Islet of Langerhans (tissue), 1 donor: ENCODE data around the gene ORMDL3.
"Not testable (repeated sequence)": the region's sequence is repeated elsewhere in the genome, so short reads cannot be mapped to it uniquely, and the experiment has no call there.

ENCODE experiments used
- FAIRE-seq: peaks from one replicate; lab custom pipeline; 2011; peaks lifted over from hg19 to GRCh38; lab: Jason Lieb, UNC

The ORMDL3 gene

GRCh38 chr17:39949028-39949427 is 21.6 kb upstream of the ORMDL3 start:
- FAIRE-seq: no peak

DNA sequence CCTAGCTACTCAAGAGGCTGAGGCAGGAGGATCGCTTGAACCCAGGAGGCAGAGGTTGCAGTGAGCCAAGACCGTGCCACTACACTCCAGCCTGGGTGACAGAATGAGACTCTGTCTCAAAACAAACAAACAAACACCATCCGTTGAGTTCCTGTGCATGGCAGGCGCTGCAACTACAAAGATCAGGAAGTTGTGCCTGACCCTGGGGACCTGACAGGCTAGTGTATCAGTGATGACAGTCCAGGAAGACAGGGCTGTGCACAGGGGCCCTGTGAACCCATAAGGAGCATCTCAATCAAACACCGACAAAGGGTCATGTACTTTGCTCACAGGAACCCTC is 21.1 kb upstream of the ORMDL3 start:
- FAIRE-seq: not testable (repeated sequence)

DNA sequence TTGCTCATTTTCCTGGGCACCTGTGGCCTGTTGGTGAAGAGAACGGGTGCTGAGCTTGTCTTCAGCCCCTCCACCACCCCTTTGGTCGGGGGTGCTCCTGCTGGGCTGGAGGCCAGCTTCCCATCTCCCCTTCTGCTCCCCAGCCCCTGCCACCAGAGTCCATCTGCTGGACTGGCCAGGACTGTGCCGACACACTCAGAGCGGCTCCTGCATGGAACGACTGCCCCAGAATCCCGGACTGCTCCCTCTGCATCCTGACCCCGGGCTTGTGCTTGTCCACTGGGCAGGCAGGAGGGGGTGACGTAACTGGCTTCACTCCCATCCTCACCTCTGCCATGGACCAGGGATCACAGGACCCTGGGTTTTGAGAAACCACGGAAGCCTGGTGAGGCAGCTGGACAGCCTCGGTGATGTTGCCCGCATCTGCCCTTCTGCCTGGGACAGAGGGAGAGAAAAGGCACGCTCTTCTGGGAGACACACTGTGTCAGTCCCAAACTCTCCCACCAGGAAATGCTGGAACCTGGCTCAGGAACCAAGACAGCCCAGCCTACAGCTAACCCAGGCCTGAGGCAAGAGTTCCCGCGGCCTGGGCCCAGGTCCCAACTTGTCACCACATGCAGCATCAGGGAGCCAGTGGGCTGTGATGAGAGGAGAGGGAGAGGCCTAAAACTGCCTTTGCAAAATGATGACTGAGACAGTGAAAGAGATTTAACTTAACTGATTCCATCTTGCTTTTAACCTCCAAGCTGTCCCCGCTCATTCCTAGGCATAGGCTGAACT is 19.3 kb upstream of the ORMDL3 start:
- FAIRE-seq: no peak

GRCh38 chr17:39944393-39944711 is 17.0 kb upstream of the ORMDL3 start:
- FAIRE-seq: no peak

- no peak for FAIRE-seq
Observed at GRCh38 chr17:39943702-39944392, 16.4 kb upstream of the ORMDL3 start.

DNA sequence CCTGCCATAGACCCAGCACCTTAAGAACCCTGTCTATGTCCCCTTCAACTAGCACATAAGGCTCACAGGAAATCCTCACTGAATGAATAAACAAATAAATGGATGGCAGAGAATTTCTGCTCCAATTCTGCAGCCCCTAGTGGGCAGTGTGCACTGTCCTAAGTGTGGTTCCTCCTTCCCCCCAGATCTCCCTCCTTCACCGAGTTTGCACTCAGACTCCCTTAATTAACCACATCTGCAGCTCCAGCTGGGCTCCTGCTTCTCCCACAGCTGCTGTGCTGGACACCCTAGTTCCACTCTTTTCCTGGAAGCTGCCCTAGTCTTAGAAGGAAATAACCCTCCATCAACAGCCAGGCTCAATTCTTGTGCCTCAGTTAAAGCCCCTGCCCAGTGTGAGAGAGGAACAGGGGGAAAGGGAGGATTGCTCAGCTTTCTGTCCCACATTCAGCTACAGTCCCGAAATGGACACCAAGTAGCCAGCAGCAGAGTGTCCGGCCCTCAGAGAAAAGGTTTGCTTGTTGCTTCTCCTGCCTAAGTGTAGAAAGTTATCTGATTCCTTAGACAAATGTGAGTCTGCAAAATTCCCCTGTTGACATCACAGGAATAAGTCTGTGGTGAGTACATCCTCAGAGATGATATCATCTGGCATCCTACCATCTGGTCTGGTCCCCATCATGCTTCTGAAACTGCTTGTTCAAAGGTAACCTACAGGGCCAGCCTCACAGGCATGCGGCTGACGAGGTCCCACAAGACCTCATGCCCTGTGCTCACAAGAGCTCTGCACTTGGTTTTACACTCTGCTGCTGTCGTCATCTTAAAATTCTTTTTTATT is 12.4 kb upstream of the ORMDL3 start:
- no peak for FAIRE-seq

GRCh38 chr17:39939106-39939505 is 11.7 kb upstream of the ORMDL3 start:
- FAIRE-seq: no peak

DNA sequence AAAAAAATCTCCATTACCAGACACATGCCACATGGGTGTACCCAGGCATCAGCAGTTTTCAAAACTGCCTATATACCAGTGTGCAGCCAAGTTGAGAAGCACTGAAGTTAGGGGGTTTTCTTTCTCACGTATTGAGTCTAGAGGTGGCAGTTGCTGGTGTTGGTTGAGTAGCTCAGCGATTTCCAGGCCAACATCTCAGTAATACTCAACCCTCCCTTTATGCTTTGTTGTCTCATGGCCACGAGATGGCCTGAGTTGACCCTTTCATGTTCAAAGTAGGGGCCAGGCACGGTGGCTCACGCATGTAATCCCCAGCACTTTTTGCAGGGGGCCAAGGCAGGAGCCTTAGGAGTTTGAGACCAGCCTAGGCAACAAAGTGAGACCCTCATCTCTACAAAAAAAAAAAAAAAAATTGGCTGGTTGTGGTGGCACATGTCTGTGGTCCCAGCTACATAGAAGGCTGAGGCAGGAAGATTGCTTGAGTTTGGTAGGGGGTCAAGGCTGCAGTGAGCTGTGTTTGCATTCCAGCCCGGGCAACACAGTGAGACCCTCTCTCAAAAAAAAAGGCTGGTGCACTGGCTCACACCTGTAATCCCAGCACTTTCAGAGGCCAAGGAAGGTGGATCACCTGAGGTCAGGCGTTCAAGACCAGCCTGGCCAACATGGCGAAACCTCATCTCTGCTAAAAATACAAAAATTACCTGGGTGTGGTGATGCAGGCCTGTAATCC is 10.9 kb upstream of the ORMDL3 start:
- FAIRE-seq: no peak

DNA sequence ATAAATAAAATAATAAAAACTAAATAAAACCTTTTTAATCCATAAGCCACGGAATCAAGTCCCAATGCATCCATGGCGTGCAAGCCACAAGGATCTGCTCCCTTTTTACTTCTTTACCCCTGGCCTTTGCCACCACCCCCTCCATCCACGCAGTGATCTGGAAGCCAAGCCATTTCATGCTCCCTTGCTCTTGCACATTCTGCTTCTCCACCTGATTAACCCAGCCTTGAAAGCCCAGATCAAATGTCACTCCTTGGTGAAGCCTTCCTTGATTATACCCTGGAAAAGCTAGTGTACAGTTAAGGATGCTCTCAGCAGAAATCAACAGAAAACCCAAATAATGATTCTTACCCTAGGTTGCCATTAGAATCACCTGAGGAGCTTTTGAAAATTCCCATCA is 10.0 kb upstream of the ORMDL3 start:
- no peak for FAIRE-seq

DNA sequence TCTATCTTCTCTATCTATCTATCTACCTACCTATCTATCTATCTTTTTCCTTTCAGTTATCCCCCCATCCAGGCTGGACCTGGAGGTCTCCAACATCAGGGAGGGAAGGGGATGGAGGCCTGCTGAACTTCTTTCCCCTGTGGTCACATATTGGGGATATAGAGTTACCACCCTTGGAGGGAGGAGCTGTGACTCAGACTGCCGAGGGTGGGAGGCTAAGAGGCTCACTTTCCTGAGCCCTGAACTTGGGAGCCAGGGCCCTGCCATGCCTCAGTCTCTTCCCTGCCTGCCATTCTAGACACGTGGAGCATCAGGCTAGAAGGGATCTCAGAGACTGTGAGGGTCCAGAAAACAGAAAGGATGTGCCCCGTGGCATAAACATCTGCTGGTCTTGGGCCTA is 8.5 kb upstream of the ORMDL3 start:
- FAIRE-seq: no peak

DNA sequence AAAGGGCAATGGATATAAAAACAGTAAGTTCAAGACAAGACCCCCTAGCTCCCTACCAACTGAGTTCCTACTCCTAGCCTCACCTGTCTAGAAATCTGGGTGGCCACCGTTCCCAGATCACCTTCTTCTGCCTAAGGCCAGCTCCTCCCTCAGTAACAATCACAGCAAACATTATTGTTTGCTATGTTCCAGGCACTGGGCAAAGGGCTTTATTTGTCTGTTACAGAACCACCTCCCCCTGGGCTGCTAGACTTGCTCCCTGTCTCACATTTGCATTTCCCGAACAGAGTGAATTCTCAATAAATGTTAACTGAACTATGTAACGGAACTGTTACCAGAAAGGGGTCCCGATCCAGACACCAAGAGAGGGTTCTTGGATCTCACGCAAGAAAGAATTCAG is 6.9 kb upstream of the ORMDL3 start:
- FAIRE-seq: no peak

- FAIRE-seq: no peak
Observed at GRCh38 chr17:39933912-39934311, 6.5 kb upstream of the ORMDL3 start.

DNA sequence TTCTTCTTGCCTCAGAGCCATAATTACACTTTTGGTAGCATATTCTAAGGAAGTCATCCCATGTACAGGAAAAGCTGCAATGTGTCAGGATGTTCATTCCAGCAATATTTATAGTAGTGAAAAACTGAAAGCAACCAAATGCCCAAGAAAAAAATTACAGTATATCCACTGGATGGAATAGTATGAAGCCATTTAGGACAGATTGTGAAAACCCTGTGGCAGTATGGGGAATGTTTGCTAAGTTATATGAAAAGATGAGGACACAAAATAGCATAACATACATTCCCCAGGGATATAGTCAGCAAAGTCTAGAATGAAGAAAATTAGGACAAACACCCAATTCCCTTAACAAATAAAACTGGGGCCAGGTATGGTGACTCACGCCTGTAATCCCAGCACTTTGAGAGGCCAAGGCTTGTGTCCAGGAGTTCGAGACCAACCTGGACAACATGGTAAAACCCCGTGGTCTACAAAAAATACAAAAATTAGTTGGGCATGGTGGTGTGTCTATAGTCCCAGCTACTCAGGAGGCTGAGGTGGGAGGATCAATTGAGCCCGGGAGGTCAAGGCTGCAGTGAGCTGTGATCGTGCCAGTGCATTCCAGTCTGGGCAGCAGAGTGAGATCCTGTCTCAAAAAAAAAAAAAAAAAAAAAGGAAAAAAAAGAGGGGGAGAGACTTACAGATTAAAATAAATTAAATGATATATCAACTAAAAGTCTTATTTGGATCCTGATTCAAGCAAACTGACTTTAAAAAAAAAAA is 2.4 kb upstream of the ORMDL3 start:
- no peak for FAIRE-seq

- FAIRE-seq: no peak
Observed at GRCh38 chr17:39928858-39929645, 1.7 kb upstream of the ORMDL3 start.

DNA sequence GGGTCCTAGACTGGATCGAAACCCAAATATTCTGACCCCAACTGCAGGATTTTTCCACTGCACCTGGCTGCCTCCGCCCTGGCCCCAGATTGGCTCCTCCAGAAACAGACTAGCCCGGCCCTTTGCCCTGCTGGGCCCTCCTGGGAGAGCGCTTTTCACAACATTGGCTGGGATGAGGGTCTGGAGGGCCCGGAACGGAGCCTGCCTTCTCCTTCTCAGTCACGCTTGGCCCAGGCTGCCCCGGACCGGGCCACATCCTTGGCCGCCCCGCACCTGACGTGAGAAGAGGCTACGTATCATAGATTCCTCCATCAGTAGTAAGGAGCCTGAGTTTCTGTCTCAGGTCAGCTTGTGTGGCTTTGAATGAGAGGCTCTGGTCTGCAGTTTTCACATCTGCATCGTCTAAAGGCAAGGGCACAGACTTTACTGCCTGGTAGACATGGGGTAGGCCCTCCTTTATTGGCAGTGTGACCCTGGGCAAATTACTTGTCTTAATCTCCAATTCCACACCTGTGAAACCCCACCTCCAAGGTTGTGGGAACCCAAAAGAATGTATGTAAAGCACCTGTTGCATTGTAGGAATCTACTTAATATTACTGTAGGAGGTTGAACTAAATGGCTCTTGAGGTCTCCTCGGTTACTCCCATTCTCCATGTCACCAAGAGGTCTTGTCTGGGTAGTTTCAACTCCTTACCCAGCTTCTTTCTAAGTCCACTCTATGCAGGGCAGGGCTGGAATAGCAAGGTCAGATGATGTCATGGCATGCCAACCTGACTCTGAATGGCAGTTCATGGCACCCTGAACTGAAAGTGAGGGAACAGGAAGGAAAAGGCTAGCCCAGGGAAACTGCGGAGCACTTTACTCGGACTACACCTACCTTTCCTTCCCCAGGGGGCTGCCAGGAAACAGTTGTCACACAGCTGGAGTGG is 792 bp upstream of the ORMDL3 start:
- FAIRE-seq: no peak

- FAIRE-seq: no peak
Observed at GRCh38 chr17:39926588-39927100, 757 bp downstream of the ORMDL3 start.

DNA sequence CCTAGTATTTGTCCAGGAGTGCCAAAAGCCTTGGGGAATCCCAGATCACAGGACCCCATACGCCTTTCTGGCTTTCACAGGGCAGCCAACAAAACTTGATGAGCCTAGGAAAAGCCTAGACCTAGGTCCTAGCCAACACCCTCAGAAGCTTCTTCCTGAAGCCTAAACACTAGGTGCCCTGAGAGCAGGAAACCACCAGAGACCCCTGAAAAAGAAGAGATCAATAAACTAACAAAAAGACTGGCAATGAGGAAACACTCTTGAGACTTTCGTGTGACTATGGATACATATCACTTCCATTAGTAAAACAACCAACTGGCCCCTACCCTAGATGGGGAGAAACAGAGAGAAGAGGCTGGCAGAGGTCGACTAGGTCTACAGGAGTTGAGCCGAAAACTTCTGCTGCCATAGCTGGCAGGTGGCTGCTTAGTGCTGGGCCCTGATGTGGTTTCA is 1.2 kb downstream of the ORMDL3 start:
- no peak for FAIRE-seq

- no peak for FAIRE-seq
Observed at GRCh38 chr17:39925282-39926134, 1.9 kb downstream of the ORMDL3 start.

GRCh38 chr17:39924691-39925055 is 2.7 kb downstream of the ORMDL3 start:
- no peak for FAIRE-seq
